ENCODE results near the gene HOOK2. TPM values are rescaled to one million over a fixed set of nuclear protein-coding genes. Genes with fewer than 3 reads are reported as not detected.
A peak's percentile ranks its signal among the peaks of the same experiment; 100 is the strongest.

HOOK2 gene
- total and polyA plus RNA-seq, 2 of the 13 experiments (the other 11 are each of a cell fraction or from before 2014, with no cell fraction given), result 9.2 to 12.9 TPM

DNA sequence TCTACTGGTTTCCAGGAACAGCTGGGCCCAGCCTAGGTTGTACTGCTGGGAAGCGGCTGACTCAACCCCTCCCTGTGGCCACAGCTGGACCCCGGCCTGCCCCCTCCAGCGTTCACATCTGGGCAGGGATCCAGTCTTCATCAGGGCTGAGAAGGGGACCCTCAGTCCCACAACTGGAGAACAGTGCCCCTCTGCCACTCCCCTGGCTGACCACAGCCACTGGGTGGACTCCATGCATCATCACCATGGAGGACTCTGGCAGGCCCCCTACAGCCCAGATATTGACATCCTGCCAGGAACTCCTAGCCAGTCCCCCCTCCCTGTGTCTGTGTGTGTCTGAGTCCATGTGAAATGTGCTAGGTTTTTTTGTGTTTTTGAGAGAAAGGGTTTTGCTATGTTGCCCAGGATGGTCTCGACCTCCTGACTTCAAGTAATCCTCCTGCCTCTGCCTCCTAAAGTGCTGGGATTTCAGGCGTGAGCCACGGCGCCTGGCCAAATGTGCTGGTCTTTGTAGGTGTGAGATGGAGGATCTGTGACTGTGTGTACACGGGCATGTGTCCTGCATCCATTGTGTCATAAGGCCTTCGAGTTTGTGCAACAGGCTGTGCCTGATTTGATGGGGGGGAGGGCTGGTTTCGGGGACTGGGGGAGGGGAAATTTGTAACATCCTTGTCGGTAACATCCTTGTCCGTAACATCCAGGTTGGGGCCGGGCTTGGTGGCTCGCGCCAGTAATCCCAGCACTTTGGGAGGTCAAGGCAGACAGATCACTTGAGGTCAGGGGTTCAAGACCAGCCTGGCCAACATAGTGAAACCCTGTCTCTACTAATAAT, 4.0 kb upstream of the HOOK2 start (continued):
- TF ChIP-seq, protein P1, sequence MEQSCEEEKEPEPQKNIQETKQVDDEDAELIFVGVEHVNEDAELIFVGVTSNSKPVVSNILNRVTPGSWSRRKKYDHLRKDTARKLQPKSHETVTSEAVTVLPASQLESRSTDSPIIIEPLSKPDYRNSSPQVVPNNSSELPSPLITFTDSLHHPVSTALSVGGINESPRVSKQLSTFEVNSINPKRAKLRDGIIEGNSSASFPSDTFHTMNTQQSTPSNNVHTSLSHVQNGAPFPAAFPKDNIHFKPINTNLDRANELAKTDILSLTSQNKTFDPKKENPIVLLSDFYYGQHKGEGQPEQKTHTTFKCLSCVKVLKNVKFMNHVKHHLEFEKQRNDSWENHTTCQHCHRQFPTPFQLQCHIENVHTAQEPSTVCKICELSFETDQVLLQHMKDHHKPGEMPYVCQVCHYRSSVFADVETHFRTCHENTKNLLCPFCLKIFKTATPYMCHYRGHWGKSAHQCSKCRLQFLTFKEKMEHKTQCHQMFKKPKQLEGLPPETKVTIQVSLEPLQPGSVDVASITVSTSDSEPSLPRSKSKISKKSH (CRISPR knock-in tag; IDR thresholded peaks at IDR 0.05; ENCODE audit: borderline replicate concordance), result no peak
- no peak for TF ChIP-seq ISX (CRISPR knock-in tag; conservative IDR thresholded peaks at IDR 0.05)
- TF ChIP-seq ZNF660 (CRISPR knock-in tag; IDR thresholded peaks at IDR 0.05; ENCODE audit: borderline replicate concordance, low read depth), result no peak
- TF ChIP-seq BORCS8-MEF2B (CRISPR knock-in tag; IDR thresholded peaks at IDR 0.05), result no peak
- TF ChIP-seq CBFB (CRISPR knock-in tag; IDR thresholded peaks at IDR 0.05), result no peak
- no peak for TF ChIP-seq NR2F1 (CRISPR knock-in tag; IDR thresholded peaks at IDR 0.05)
- TF ChIP-seq ZNF180 (CRISPR knock-in tag; IDR thresholded peaks at IDR 0.05; ENCODE audit: borderline replicate concordance, low read depth), result no peak
- TF ChIP-seq FOSL2 (CRISPR knock-in tag; IDR thresholded peaks at IDR 0.05), result peak; percentile 46; the same call in 1 of the 2 replicates
- TF ChIP-seq ZKSCAN8 (CRISPR knock-in tag; IDR thresholded peaks at IDR 0.05; ENCODE audit: borderline replicate concordance), result no peak
- peak; percentile 41; the same call in 1 of the 2 replicates for TF ChIP-seq CEBPB (IDR thresholded peaks at IDR 0.05; ENCODE audit: borderline replicate concordance, low read depth, low read length)
- TF ChIP-seq HNRNPK (IDR thresholded peaks at IDR 0.05; ENCODE audit: low read depth, low read length, poor library complexity, severe bottlenecking), result no peak
- no peak for TF ChIP-seq ZNF468 (CRISPR knock-in tag; IDR thresholded peaks at IDR 0.05)
- TF ChIP-seq, protein P2, sequence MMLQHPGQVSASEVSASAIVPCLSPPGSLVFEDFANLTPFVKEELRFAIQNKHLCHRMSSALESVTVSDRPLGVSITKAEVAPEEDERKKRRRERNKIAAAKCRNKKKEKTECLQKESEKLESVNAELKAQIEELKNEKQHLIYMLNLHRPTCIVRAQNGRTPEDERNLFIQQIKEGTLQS (CRISPR knock-in tag; IDR thresholded peaks at IDR 0.05), result no peak
- TF ChIP-seq NR2F6 (IDR thresholded peaks at IDR 0.05), result no peak
- TF ChIP-seq NR2F6 (CRISPR knock-in tag; IDR thresholded peaks at IDR 0.05), result no peak
- TF ChIP-seq GABPB1 (CRISPR knock-in tag; IDR thresholded peaks at IDR 0.05), result 0 out of 2 replicates have a peak, but pooled peaks have one; percentile 29
- TF ChIP-seq ZNF672 (CRISPR knock-in tag; IDR thresholded peaks at IDR 0.05), result no peak
- TF ChIP-seq SMARCE1 (IDR thresholded peaks at IDR 0.05; ENCODE audit: borderline replicate concordance), result no peak
- TF ChIP-seq, protein P3, sequence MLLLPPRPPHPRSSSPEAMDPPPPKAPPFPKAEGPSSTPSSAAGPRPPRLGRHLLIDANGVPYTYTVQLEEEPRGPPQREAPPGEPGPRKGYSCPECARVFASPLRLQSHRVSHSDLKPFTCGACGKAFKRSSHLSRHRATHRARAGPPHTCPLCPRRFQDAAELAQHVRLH (CRISPR knock-in tag; IDR thresholded peaks at IDR 0.05; ENCODE audit: borderline replicate concordance, low read depth), result no peak
- peak; percentile 32; the same call in 1 of the 2 replicates for TF ChIP-seq BCL6 (CRISPR knock-in tag; IDR thresholded peaks at IDR 0.05)
- no peak for TF ChIP-seq SP4 (CRISPR knock-in tag; IDR thresholded peaks at IDR 0.05)
- TF ChIP-seq NCOA1 (CRISPR knock-in tag; IDR thresholded peaks at IDR 0.05), result no peak
- TF ChIP-seq ZNF326 (CRISPR knock-in tag; IDR thresholded peaks at IDR 0.05; ENCODE audit: borderline replicate concordance), result no peak
- no peak for TF ChIP-seq HOXA9 (CRISPR knock-in tag; IDR thresholded peaks at IDR 0.05; ENCODE audit: borderline replicate concordance)
- TF ChIP-seq, protein P4, sequence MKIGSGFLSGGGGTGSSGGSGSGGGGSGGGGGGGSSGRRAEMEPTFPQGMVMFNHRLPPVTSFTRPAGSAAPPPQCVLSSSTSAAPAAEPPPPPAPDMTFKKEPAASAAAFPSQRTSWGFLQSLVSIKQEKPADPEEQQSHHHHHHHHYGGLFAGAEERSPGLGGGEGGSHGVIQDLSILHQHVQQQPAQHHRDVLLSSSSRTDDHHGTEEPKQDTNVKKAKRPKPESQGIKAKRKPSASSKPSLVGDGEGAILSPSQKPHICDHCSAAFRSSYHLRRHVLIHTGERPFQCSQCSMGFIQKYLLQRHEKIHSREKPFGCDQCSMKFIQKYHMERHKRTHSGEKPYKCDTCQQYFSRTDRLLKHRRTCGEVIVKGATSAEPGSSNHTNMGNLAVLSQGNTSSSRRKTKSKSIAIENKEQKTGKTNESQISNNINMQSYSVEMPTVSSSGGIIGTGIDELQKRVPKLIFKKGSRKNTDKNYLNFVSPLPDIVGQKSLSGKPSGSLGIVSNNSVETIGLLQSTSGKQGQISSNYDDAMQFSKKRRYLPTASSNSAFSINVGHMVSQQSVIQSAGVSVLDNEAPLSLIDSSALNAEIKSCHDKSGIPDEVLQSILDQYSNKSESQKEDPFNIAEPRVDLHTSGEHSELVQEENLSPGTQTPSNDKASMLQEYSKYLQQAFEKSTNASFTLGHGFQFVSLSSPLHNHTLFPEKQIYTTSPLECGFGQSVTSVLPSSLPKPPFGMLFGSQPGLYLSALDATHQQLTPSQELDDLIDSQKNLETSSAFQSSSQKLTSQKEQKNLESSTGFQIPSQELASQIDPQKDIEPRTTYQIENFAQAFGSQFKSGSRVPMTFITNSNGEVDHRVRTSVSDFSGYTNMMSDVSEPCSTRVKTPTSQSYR (CRISPR knock-in tag; IDR thresholded peaks at IDR 0.05; ENCODE audit: borderline replicate concordance), result peak; percentile 54; the same call in 1 of the 2 replicates
- 0 out of 2 replicates have a peak, but pooled peaks have one; percentile 28 for TF ChIP-seq ZNF644 (CRISPR knock-in tag; IDR thresholded peaks at IDR 0.05; ENCODE audit: low read depth)
- TF ChIP-seq ZSCAN22 (CRISPR knock-in tag; IDR thresholded peaks at IDR 0.05), result no peak

All from HepG2 (cell line).